ENCODE data around the gene MTIF3.

DNA sequence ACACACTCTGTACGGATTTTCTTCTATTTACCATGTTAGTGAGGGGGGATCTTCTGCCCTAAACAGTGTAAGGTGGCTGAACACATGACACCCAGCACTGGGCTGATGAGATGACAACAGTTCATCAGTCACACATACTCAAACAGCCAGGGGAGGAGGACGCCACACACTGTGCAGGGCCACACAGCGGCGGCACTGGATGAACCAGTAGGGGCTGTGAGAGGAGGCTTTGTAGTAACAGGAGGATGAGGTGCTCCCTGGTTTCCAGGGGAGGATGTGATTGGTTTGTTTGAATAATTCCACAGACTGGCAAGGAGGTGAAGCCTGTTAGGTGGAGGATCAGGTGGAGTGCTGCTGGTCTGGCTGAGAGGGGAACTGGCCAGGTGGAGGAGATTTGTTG lies 42.3 kb downstream of the MTIF3 start:
- TF ChIP-seq, protein P1, sequence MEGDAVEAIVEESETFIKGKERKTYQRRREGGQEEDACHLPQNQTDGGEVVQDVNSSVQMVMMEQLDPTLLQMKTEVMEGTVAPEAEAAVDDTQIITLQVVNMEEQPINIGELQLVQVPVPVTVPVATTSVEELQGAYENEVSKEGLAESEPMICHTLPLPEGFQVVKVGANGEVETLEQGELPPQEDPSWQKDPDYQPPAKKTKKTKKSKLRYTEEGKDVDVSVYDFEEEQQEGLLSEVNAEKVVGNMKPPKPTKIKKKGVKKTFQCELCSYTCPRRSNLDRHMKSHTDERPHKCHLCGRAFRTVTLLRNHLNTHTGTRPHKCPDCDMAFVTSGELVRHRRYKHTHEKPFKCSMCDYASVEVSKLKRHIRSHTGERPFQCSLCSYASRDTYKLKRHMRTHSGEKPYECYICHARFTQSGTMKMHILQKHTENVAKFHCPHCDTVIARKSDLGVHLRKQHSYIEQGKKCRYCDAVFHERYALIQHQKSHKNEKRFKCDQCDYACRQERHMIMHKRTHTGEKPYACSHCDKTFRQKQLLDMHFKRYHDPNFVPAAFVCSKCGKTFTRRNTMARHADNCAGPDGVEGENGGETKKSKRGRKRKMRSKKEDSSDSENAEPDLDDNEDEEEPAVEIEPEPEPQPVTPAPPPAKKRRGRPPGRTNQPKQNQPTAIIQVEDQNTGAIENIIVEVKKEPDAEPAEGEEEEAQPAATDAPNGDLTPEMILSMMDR (IDR thresholded peaks at IDR 0.05; ENCODE audit: borderline replicate concordance, extremely low read depth, low read length, poor library complexity, severe bottlenecking) = no peak
- TF ChIP-seq EZH2 (IDR thresholded peaks at IDR 0.05; ENCODE audit: borderline replicate concordance, low read depth, low read length, severe bottlenecking) = no peak
